ENCODE data around the gene NEDD4L.
"Not testable (repeated sequence)": the region's sequence is repeated elsewhere in the genome, so short reads cannot be mapped to it uniquely, and the experiment has no call there.

NEDD4L gene

DNA sequence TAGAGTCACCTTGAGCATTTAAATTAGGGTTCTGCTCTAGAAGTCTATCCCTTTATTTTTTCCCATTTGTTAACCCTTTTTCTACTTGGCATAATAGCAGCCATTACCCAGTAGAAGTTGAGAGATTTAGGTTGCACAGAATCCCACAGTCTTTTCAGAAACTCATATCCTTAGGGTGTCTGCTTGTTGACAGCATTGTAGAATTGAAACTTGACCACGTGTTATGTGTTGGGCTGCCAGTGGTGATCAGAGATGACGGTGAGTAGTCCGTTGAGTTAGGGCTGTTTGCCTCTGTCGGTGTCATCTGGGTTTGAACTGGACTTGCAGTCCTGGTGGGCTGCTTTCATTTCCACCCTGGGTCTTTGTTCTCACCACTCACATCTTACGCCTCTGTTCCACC, 114.4 kb downstream of the NEDD4L start:
- DNase-seq, result no peak

DNA sequence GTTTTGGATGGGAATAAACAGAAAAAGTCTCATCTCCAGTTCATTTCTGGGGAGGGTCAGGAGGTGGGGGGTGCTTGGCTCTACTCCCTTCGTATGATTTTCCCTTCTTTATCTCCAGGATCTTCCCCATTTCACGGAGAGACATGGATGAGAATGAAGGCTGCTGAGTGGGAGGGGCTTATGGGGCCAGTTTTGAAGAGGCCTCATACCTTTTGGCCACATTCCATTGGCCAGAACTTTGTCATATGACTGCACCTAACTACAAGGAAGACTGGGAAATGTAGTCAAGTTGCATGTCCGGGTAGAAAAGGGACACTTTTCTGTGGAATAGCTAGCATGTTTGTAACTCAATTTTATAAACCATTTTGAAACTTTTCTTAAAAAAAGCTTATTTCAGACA, 117.6 kb downstream of the NEDD4L start:
- no peak for DNase-seq

GRCh38 chr18:58162127-58162526, 118.1 kb downstream of the NEDD4L start:
- DNase-seq, result no peak

DNA sequence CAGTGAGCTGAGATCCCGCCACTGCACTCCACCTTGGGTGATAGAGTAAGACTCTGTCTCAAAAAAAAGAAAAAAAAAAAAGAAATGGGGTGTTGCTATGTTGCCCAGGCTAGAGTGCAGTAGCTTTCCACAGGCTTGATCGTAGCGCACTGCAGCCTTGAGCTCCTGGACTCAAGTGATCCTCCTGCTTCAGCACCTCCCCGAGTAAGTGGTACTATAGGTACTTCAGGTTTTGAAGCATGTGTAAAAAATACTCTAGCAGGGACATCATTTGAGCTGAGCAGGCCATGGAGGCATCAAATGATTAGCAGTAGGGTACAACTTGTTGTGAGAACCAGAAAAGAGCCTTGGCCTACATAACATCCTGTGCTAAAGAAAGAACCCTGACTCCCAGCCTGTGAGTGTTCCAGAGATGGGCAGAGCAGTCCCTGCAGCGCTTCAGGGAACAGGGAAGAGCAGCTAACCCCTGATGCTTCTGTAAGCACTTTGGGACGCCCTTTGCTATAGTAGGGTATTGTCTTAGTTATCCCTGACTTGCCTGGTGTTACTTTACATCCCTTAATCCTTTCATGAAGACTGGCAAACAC, 119.1 kb downstream of the NEDD4L start:
- no peak for DNase-seq

DNA sequence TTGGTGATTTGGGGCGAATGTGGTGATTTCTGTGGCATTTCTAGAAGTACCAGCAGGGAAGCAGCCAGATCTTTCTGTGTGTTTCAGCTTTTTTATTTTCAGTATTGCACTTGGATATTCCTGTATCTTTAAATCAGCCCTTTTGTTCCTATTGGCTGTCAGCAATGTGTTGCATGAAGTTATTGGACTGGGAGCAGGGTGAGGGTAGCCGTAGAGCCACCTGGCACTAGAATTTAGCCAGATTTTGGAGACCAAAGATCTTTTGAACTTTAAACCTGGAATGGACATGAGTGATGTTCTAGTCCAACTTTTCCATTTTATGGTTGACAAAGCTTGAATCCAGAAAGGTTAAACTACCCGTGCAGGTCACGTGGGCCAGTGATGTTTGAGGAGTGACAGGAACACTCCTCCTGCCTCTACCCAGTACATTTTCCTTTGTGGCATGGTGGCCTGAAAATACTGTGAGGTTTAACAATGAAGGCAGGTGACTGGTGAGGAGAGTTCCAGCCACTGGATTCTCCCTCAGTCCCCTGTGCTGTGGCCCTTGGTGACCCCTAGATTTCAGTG, 122.3 kb downstream of the NEDD4L start:
- DNase-seq, result no peak

- no peak for DNase-seq
Observed at GRCh38 chr18:58167073-58167472, 123.0 kb downstream of the NEDD4L start.

- DNase-seq, result no peak
Observed at GRCh38 chr18:58168221-58168620, 124.2 kb downstream of the NEDD4L start.

DNA sequence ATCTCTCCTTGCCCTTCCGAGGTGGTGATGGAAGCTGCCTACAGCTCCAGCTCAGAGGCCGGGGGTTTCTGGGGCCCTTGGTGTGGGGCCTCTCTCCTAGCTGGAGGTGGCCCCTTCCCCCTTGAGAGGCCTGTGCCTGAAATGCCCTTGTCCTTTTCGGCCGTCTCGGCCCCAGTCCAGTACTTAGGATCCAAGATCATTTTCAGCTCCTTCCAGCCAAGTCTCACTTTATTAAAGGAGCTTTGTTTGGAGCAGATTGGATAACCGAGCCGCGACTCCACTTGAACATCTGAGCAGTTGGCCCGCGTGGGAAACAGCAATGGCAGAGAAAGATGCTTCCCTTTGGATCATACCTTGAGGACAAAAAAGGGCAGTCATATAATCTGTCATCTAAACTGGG, 125.0 kb downstream of the NEDD4L start:
- DNase-seq, result no peak

- no peak for DNase-seq
Observed at GRCh38 chr18:58169472-58169871, 125.4 kb downstream of the NEDD4L start.

GRCh38 chr18:58170036-58170435, 126.0 kb downstream of the NEDD4L start:
- DNase-seq, result not testable (repeated sequence)

DNA sequence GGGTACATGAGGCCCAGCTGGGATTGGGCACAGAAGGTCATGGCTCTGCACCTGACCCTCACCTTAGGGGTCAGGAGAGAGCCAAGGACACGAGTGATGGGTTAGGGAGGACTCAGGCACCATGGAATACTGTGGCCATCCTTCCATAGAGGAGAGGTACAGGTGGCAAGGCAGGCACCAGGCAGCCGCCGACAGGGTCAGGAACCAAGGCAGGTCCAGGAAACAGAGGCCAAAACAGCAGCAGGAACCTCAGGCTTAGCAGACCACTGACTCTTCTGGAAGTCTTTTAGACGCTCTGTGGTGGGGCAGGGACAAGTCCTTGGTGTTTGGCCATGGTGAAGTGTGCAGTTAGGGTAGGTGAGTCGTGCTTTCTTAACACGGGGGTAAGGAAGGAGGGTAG, 128.0 kb downstream of the NEDD4L start:
- no peak for DNase-seq

GRCh38 chr18:58174285-58174684, 130.3 kb downstream of the NEDD4L start:
- DNase-seq, result no peak

DNA sequence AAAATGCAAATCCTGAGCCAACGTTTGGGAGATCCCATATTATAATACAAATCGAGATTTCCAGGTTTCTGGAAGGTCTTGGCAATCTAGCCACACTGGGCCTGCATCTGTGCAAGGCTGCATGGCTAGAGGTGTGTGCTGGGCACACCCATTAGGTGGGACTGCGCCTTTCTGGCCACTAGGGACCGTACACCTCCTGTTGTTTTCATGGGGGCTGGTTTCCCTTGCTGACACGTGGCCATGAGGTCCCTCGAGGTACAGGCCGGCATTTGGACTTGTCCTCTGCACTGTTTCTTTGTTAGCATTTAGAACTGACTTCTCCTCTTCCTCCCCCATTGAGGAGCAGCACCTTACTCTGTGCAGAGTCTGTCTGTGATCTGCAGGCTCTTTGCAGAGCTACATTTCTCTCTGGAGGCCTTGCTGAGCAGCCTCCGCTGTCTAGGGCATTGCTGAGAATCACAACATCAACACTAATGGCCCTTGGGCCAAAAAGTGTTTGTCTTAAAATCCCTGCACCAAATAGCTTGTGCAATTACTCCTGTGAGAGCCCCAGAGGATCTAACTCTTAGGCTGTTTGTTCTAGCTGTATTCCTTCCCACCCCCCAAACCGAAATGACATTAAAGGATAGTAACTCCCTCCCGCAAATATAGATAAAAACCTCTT, 131.2 kb downstream of the NEDD4L start:
- DNase-seq, result no peak

DNA sequence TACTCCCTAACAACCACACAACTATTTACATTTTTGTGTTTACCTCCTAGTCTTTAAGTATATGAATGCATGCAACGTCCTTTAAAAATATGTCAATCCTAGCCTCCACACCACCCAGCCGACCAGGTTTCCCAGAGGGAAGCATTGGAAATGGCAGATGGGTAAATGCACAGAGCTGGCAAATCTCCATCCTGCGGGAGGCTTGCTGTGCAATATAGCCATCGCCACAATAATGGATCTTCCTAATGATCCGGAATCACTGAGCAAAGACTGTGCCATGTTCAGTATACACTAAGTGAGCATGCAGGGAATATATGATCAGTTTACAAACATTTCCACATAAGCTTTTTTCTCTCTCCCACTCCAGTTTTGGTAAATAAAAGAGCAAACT, 131.8 kb downstream of the NEDD4L start:
- no peak for DNase-seq

DNA sequence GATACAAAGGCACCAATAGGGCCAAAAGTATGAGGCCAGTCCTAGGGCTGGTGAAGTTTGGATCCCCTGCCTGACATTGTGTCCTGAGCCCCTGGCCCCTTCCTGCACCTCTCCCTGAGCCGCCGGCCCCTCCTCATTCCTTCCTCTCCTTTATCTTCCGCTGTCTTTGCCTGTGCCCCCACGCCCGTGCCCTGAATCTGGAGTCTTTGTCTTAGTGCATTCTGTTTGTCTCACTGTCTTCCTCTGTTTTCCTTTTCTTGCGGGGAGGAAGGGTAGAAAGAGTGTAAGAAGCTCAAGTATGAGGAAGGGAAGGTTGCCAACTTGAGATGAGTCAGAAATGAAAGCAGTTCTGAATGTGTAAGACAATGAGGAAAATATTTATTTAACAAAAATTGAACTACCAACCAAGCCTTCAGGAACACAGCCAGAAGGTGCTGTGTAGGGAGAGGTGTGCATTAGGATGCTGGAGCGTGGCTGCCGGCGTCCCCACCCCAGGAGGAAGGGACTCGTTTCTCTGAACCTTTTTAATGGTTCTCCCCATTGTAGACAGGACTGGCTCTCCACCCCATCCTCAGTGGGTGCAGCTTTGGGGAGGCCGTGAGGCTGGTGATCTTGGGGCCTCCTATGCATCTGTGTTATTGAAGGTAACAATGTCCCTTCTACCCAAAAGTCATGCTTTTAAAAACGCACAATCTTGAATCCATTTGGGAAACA, 133.1 kb downstream of the NEDD4L start:
- DNase-seq, result no peak

GRCh38 chr18:58177896-58178470, 134.0 kb downstream of the NEDD4L start:
- no peak for DNase-seq

DNA sequence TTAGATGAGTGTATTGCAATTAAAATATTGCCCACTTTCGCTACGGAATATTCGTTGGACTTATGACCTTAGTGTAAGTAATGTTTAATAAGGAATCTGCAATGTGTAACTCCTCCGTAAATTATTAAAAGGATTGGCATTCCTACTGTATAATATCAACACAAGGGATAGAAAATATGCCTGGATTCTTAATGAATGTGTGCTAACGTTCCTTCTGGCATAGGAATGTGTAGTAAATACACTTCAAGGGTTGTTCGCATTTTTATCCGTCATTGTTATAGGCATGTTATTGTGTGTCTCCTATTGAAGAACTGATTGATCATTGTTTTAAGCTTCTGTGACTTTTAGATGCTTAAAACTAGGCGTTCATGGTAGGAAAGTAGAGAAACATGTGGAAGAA, 134.5 kb downstream of the NEDD4L start:
- DNase-seq, result no peak

DNA sequence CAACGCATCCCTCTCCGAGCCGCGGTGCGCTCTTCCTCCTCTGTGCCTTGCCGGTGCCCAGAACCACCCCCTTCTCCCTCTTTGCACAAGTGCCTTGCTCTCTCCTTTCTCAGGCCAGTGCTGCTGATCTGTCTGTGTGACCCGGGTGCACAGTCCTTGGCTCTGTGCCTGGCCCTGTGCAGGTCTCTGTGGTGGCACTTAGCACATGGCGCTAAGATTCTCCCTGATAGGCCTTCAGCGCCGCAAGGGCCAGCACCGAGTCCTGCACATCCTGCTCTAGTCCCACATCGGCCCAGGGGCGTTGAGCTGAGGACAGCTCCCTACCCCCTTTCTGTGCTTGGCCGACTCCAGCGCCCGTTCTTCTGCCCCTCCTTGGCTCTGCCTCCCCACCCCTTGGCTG, 136.1 kb downstream of the NEDD4L start:
- DNase-seq, result no peak

- peak; percentile 22 to 30 for DNase-seq
Observed at GRCh38 chr18:58180738-58181353, 136.8 kb downstream of the NEDD4L start.

GRCh38 chr18:58181988-58182387, 138.0 kb downstream of the NEDD4L start:
- DNase-seq, result no peak

DNA sequence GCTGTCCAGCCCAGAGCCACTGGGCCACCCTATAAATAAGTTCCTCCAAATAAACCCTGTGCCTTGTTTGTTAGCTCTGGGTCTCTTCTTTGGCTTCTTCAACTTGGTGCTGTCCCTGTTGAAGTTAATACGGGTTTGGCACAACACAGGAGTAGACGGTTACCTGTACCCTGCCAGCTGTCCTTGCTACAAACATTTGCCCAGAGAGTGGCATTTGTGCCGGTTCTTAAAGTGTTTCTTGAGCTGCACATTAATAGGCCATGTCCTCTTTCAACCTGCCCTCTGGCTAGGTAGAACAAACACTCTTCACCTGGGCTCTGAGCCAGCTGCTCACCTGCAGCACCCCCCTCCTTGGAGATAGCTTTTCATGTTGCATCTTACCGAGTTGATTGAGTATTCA, 139.2 kb downstream of the NEDD4L start:
- DNase-seq, result no peak

DNA sequence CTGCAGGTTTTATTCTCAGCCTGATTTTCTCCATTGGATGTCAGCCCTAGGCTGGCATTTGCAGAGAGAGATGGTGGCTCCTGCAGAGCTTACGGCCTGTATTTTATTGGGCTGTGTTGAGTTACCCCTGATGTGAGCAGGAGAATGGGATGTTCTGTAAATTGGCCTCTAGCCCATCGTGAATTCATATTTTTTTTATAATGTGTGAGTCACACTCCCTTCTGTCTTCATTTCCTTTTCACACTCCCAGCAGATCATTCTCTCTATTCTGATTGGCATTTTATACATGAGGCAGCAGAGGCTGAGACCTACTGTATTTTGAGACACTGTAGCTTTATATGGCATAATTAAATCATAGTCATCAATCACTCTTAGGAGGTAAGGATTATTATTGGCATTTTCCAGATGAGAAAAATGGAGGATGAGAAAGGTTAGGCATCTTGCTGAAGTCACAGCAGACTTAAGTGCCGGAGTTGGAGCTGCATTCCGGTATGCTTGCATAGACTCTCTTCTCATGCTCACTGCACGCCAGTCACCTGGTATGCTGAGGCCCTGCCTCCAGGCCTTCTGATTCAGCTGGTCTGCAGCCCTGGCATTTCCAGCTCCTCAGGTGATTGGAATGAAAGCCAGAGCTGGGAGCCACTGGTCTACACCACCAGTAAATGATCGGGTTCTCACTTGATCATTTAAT, 142.4 kb downstream of the NEDD4L start:
- no peak for DNase-seq

DNA sequence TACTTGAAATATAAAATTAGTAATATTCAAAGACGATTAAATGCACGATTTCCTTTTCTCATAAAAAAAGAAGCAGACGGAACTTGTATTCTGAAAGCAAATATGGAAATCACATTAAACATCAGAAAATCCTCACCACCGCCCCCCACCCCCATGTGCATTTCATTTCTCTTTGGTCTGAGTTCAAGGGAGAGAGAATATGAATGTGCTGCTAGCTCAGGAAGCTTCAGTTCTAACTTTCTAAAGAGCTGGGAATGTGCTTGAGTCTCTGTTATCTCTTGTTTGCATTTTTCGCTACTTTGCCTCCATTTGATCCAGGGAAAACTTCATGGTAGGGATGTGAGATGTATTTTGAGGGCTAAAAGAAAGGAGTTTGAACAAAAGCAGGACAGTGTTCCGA, 143.6 kb downstream of the NEDD4L start:
- no peak for DNase-seq

Measured in AML-193 (cell line).